ENCODE data around the gene ORAI2.

Gene ORAI2

GRCh38 chr7:102415685-102416225 is 17.6 kb upstream of the ORAI2 start:
- DNase-seq, result peak; percentile 60

GRCh38 chr7:102416406-102416805 is 17.0 kb upstream of the ORAI2 start:
- no peak for DNase-seq

- no peak for DNase-seq
Observed at GRCh38 chr7:102417105-102417504, 16.3 kb upstream of the ORAI2 start.

- no peak for DNase-seq
Observed at GRCh38 chr7:102418592-102418991, 14.8 kb upstream of the ORAI2 start.

GRCh38 chr7:102421706-102422240 is 11.6 kb upstream of the ORAI2 start:
- no peak for DNase-seq

GRCh38 chr7:102424129-102424551 is 9.2 kb upstream of the ORAI2 start:
- DNase-seq, result no peak

- no peak for DNase-seq
Observed at GRCh38 chr7:102424787-102425218, 8.6 kb upstream of the ORAI2 start.

- peak; percentile 76 for DNase-seq
Observed at GRCh38 chr7:102425639-102426267, 7.6 kb upstream of the ORAI2 start.

- DNase-seq, result peak; percentile 45
Observed at GRCh38 chr7:102426268-102427018, 6.9 kb upstream of the ORAI2 start.

GRCh38 chr7:102427019-102427405 is 6.4 kb upstream of the ORAI2 start:
- DNase-seq, result no peak

- no peak for DNase-seq
Observed at GRCh38 chr7:102429141-102429899, 4.1 kb upstream of the ORAI2 start.

GRCh38 chr7:102431617-102432298 is 1.6 kb upstream of the ORAI2 start:
- peak; percentile 51 for DNase-seq

GRCh38 chr7:102432442-102433218 is 745 bp upstream of the ORAI2 start:
- DNase-seq, result no peak

- no peak for DNase-seq
Observed at GRCh38 chr7:102434039-102434486, 688 bp downstream of the ORAI2 start.

- no peak for DNase-seq
Observed at GRCh38 chr7:102436118-102436517, 2.7 kb downstream of the ORAI2 start.

- DNase-seq, result no peak
Observed at GRCh38 chr7:102439963-102440795, 6.8 kb downstream of the ORAI2 start.

- no peak for DNase-seq
Observed at GRCh38 chr7:102444961-102445673, 11.7 kb downstream of the ORAI2 start.

GRCh38 chr7:102445674-102446071 is 12.3 kb downstream of the ORAI2 start:
- DNase-seq, result no peak

GRCh38 chr7:102446387-102447156 is 13.2 kb downstream of the ORAI2 start:
- no peak for DNase-seq

Data from activated effector memory CD4-positive, alpha-beta T cell treated with Interleukin-2 at 50 U/mL for 16 hours (primary cell).